Calu3 (cell line): ENCODE data around the gene PRSS2. TPM values are rescaled to one million over a fixed set of nuclear protein-coding genes. Genes with fewer than 3 reads are reported as not detected.
"Not testable (repeated sequence)": the region's sequence is repeated elsewhere in the genome, so short reads cannot be mapped to it uniquely, and the experiment has no call there.

ENCODE experiments used
- BruUV-seq: library from RNA; stranded (reverse); fragments of 400-500 nt; replicated peaks from 2 replicates; lab custom pipeline; 2021; lab: Mats Ljungman, UMichigan
- CTCF ChIA-PET: fragments of 300-600 bp; sonication (Branson Sonifier 250); formaldehyde crosslinking; loops from one replicate; lab custom pipeline; 2022; ENCODE audit warnings: antibody characterized with exemption; lab: Charles Lee
- DNase-seq: peaks from one replicate; pipeline ENCODE4 v3.0.0; 2022
- H3K27ac Mint-ChIP-seq: one replicate; pipeline ENCODE4 v1.8.0; 2022; ENCODE audit warnings: mixed read lengths; ENCODE audit not compliant: unreplicated experiment
- H3K27me3 Mint-ChIP-seq: one replicate; pipeline ENCODE4 v1.8.0; 2022; ENCODE audit warnings: mixed read lengths; ENCODE audit not compliant: unreplicated experiment
- H3K36me3 Mint-ChIP-seq: one replicate; pipeline ENCODE4 v1.8.0; 2022; ENCODE audit warnings: mild to moderate bottlenecking, moderate library complexity, mixed read lengths; ENCODE audit not compliant: insufficient read depth, unreplicated experiment
- H3K4me1 Mint-ChIP-seq: one replicate; pipeline ENCODE4 v1.8.0; 2022; ENCODE audit warnings: mild to moderate bottlenecking, low read depth, mixed read lengths; ENCODE audit not compliant: unreplicated experiment
- H3K4me3 Mint-ChIP-seq: one replicate; pipeline ENCODE4 v1.8.0; 2022; ENCODE audit warnings: mild to moderate bottlenecking, low read depth, moderate library complexity, mixed read lengths; ENCODE audit not compliant: unreplicated experiment
- H3K9me3 Mint-ChIP-seq: one replicate; pipeline ENCODE4 v1.8.0; 2022; ENCODE audit warnings: low read depth, mixed read lengths; ENCODE audit not compliant: unreplicated experiment
- intact Hi-C: fragments of 100-400 bp; cut with micrococcal nuclease; formaldehyde crosslinking; loops from one replicate; pipeline ENCODE4 v1.10.0; 2022; ENCODE audit not compliant: unreplicated experiment
- total RNA-seq: library from RNA; stranded (reverse); gene quantifications from 2 replicates; pipeline ENCODE4 v1.2.3, GENCODE V29; 2022
- TF ChIP-seq, protein P1 (sequence below): fragments of 200-600 bp; IDR thresholded peaks from one replicate; pipeline ENCODE4 v1.8.0; 2022; ENCODE audit warnings: antibody characterized with exemption; ENCODE audit not compliant: unreplicated experiment

The PRSS2 gene
- total RNA-seq, 1 experiment from 2014 or later = 0.64 TPM

DNA sequence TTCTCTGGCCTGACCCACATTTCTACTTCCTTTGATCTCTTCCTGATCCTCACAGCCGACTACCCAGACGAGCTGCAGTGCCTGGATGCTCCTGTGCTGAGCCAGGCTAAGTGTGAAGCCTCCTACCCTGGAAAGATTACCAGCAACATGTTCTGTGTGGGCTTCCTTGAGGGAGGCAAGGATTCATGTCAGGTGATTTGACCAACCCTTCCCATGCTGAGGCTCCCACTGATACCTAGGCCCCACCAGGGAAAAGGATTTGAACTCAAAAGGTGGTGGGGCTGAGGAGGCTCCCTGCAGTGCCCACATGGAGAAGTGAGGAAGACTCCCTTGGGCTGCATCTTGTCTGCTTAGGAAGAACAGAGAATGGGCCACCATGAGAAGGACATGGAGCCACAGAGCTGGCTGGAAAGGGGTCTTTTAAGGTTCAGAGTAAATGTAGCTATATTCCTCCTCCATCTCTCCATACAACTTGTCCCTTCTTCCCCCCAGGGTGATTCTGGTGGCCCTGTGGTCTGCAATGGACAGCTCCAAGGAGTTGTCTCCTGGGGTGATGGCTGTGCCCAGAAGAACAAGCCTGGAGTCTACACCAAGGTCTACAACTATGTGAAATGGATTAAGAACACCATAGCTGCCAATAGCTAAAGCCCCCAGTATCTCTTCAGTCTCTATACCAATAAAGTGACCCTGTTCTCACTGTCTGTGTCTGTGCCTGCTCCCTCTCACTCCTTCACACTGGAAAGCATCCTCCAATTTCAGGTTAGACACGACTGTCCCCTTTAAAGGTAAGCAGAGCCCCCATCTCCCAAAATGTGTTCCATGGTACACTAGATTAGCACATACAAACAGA, 18.2 kb upstream of the PRSS2 start:
- Mint-ChIP-seq H3K36me3 (no peaks in the 10 kb centered on the region), H3K9me3 (no peaks in the 10 kb centered on the region), H3K4me3 (no peak overlapping the region), H3K27ac (no peak overlapping the region), H3K27me3 (peaks cover 68% of the 10 kb centered on the region), H3K4me1 (peaks cover 29% of the 10 kb centered on the region)
- no peak for DNase-seq
- no TSS peak for BruUV-seq
- intact Hi-C loops = no loop called here
- TF ChIP-seq, protein P1, sequence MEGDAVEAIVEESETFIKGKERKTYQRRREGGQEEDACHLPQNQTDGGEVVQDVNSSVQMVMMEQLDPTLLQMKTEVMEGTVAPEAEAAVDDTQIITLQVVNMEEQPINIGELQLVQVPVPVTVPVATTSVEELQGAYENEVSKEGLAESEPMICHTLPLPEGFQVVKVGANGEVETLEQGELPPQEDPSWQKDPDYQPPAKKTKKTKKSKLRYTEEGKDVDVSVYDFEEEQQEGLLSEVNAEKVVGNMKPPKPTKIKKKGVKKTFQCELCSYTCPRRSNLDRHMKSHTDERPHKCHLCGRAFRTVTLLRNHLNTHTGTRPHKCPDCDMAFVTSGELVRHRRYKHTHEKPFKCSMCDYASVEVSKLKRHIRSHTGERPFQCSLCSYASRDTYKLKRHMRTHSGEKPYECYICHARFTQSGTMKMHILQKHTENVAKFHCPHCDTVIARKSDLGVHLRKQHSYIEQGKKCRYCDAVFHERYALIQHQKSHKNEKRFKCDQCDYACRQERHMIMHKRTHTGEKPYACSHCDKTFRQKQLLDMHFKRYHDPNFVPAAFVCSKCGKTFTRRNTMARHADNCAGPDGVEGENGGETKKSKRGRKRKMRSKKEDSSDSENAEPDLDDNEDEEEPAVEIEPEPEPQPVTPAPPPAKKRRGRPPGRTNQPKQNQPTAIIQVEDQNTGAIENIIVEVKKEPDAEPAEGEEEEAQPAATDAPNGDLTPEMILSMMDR = no peak
- CTCF ChIA-PET = no interaction called here

DNA sequence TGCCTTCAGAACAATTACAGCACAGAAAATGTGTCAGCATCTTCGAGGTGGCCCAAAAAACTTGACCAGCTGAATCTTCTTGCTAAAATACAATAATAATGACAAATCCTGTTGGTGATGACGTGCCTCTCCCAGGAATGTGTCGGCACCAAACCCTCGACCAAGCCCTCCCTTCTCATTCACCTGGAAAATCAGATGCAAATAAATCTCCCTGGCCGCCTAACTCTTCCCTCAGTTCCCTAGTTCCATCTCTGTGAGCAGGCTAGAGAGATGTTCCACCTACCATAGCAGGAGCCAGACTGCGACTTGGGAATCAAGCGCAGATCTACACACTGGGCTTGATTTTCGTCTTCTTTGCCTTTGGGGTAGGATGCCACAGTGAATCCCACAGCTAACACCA, 17.4 kb upstream of the PRSS2 start:
- TF ChIP-seq, protein P1 = no peak
- Mint-ChIP-seq H3K27ac (no peak overlapping the region), H3K4me3 (no peak overlapping the region), H3K27me3 (peaks cover 68% of the 10 kb centered on the region), H3K9me3 (no peaks in the 10 kb centered on the region), H3K4me1 (peaks cover 23% of the 10 kb centered on the region), H3K36me3 (no peaks in the 10 kb centered on the region)
- intact Hi-C loops = no loop called here
- DNase-seq = no peak
- CTCF ChIA-PET = no interaction called here
- BruUV-seq = no TSS peak

DNA sequence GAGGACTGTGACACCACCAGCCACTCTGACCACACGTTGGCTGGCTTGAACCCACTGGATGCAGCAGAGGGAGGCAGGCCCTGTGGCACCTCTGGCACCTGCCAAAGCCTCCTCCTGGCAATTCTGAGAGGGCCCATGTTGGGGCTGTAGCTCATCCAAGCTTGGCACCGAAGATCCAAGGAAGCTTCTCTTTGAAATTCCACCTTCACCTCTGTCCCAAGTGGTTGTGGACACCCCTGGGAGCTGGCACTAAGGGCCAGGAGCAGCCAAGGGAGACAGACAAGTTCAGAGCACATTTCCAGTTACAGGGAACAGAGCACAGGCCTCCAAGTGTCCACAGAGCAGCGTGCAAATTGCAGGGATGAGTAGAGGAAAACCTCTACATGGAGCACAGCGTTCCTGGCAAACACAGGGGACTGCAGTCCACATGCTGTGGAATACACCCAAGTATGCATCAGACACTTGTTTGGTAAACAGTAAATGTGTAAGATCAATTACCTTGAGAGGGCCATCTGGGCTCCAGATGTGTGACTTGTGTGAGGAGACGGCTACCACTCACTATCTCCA, 16.8 kb upstream of the PRSS2 start:
- H3K4me3 Mint-ChIP-seq, H3K27ac Mint-ChIP-seq, H3K36me3 Mint-ChIP-seq, BruUV-seq, H3K9me3 Mint-ChIP-seq, DNase-seq, CTCF ChIA-PET, intact Hi-C loops: not testable (repeated sequence)
- Mint-ChIP-seq H3K27me3 (peaks cover 68% of the 10 kb centered on the region), H3K4me1 (peaks cover 21% of the 10 kb centered on the region)

DNA sequence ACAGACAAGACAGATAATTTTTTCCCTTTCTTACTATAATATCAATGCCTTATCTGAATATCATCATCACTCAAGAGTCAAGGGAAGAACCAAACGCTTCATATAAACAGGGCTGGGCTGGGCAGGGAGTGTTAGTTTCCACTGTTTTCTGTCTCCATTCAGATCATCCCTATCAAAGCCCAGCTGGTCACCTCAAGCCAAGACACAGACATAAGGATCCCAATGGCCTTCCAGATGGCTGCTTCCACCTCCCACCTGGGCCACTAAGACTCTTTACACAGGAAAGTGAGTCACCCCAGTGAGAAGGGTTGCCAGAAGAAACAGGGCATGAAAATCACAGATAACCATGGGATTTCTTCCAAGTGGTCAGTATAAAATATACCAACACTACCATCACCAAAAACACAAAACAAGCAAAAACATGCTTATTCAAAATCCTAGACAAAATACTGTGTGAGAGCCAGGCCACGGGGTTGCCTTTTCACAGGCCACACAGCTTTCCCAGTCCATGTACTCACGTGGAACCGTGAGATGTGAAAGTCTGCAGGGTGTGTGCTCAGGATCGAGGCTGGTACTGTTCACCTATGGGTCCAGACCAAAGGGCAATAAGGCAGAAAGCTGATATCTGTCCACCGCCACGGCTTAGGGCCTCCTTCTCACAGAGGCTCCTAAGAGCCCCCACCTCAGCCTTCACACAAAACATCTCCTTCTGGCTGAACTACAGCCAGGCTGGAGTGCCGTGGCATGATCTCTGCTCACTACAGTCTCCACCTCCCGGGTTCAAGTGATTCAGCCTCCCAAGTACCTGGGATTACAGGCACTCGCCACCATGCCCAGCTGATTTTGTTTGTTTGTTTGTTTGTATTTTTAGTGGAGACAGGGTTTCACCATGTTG, 15.8 kb upstream of the PRSS2 start:
- BruUV-seq = no TSS peak
- peaks cover 2% of the 10 kb centered on the region for H3K36me3 Mint-ChIP-seq
- no peak overlapping the region for H3K27ac Mint-ChIP-seq
- intact Hi-C loops = no loop called here
- no peaks in the 10 kb centered on the region for H3K9me3 Mint-ChIP-seq
- no peak for DNase-seq
- peaks cover 68% of the 10 kb centered on the region for H3K27me3 Mint-ChIP-seq
- peaks cover 21% of the 10 kb centered on the region for H3K4me1 Mint-ChIP-seq
- CTCF ChIA-PET = no interaction called here
- no peak overlapping the region for H3K4me3 Mint-ChIP-seq
- TF ChIP-seq, protein P1 = no peak

DNA sequence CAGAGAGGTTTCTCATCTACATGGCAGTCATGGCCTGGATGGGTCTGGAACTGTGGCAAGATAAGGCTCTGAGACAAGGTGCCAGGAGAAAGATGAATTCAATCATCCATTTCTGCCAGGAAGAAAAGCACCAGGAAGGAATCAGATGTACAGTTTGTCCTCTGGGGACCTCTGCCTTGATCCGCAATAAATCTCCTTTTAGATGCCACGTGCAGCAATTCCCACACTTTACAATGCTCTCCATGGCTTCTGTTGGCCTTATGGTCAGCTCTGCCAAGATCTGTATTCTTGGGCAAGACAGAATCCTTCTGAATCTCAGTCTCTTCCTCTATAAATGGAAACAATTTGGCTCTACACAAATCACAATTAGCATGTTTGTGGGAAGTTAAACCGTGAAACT, 12.5 kb upstream of the PRSS2 start:
- intact Hi-C loops, DNase-seq, H3K4me3 Mint-ChIP-seq, H3K27ac Mint-ChIP-seq, H3K36me3 Mint-ChIP-seq, H3K9me3 Mint-ChIP-seq, BruUV-seq: not testable (repeated sequence)
- CTCF ChIA-PET = interaction anchor here (1.3 kb wide), 1 partner anchor 9 kb away, joined by 3 read pairs; the partner anchor contains the start of gene PRSS1
- Mint-ChIP-seq H3K4me1 (peaks cover 31% of the 10 kb centered on the region), H3K27me3 (peaks cover 65% of the 10 kb centered on the region)
